Activated naive CD4-positive, alpha-beta T cell treated with anti-CD3 and anti-CD28 coated beads, Interleukin-2, amount 50 U/mL, for 72 hours (primary cell): ENCODE data around the gene SLC43A1. TPM values are rescaled to one million over a fixed set of nuclear protein-coding genes. Genes with fewer than 3 reads are reported as not detected.
A peak's percentile ranks its signal among the peaks of the same experiment; 100 is the strongest.

Experiments
- ATAC-seq, 2 donors: fragments of 150-1000 bp; cut with Tn5 transposase; 2 replicates each; pipeline ENCODE4 v1.10.0; 2021; ENCODE audit warnings: mild to moderate bottlenecking in 2 of 2, moderate library complexity in 2 of 2
- DNase-seq, 2 donors: peaks; one replicate each; pipeline ENCODE4 v3.0.0; 2021 to 2022; ENCODE audit warnings: low spot score in 2 of 2
- H3K27ac Mint-ChIP-seq, 2 donors: one replicate each; pipeline ENCODE4 v1.8.0; 2022; ENCODE audit warnings: mild to moderate bottlenecking in 2 of 2, mixed read lengths in 2 of 2
- H3K36me3 Mint-ChIP-seq, 2 donors: one replicate each; pipeline ENCODE4 v1.8.0; 2022; ENCODE audit warnings: mixed read lengths in 2 of 2
- H3K9me3 Mint-ChIP-seq, 2 donors: one replicate each; pipeline ENCODE4 v1.8.0; 2022; ENCODE audit warnings: mixed read lengths in 2 of 2
- total RNA-seq, 2 donors: library from RNA; stranded (reverse); gene quantifications; one replicate each; pipeline ENCODE4 v1.2.3, GENCODE V29; 2022

The SLC43A1 gene
- total RNA-seq, 2 donors from 2014 or later: 11.4 to 26.0 TPM

- Mint-ChIP-seq H3K27ac (no peak overlapping the region), H3K36me3 (no peaks in the 10 kb centered on the region)
- DNase-seq: no peak
These were observed 37.9 kb downstream of the SLC43A1 start for GRCh38 chr11:57477507-57478189.

GRCh38 chr11:57476757-57477506, 38.6 kb downstream of the SLC43A1 start:
- ATAC-seq (peak; percentile 30 to 69), DNase-seq (peak in 1 of 2 donors; percentile 36)
- Mint-ChIP-seq H3K36me3 (no peaks in the 10 kb centered on the region), H3K27ac (peak overlapping the region in 1 of 2 donors; percentile 27), H3K9me3 (no peaks in the 10 kb centered on the region)

More at GRCh38 chr11:57477507-57478189, 37.9 kb downstream of the SLC43A1 start:
- H3K9me3 Mint-ChIP-seq: no peaks in the 10 kb centered on the region
- no peak for ATAC-seq

GRCh38 chr11:57476047-57476756, 39.3 kb downstream of the SLC43A1 start:
- Mint-ChIP-seq H3K36me3 (no peaks in the 10 kb centered on the region), H3K9me3 (no peaks in the 10 kb centered on the region), H3K27ac (peak overlapping the region in 1 of 2 donors; percentile 65)
- DNase-seq: no peak
- peak; percentile 31 to 54 for ATAC-seq

GRCh38 chr11:57475671-57476046, 39.8 kb downstream of the SLC43A1 start:
- DNase-seq (no peak), ATAC-seq (peak in 1 of 2 donors; percentile 6)
- no peaks in the 10 kb centered on the region for H3K9me3 Mint-ChIP-seq
- peak overlapping the region in 1 of 2 donors; percentile 65 for H3K27ac Mint-ChIP-seq
- H3K36me3 Mint-ChIP-seq: no peaks in the 10 kb centered on the region

GRCh38 chr11:57475191-57475590, 40.3 kb downstream of the SLC43A1 start:
- Mint-ChIP-seq H3K27ac (no peak overlapping the region), H3K36me3 (no peaks in the 10 kb centered on the region), H3K9me3 (no peaks in the 10 kb centered on the region)
- DNase-seq: no peak
- no peak for ATAC-seq

GRCh38 chr11:57474803-57475115, 40.7 kb downstream of the SLC43A1 start:
- no peaks in the 10 kb centered on the region for H3K36me3 Mint-ChIP-seq
- H3K27ac Mint-ChIP-seq: no peak overlapping the region
- H3K9me3 Mint-ChIP-seq: no peaks in the 10 kb centered on the region
- ATAC-seq: no peak
- no peak for DNase-seq

- no peak for DNase-seq
- ATAC-seq: peak; percentile 54 to 56
- H3K27ac Mint-ChIP-seq: peak overlapping the region; percentile 61 to 77
- no peaks in the 10 kb centered on the region for H3K9me3 Mint-ChIP-seq
- H3K36me3 Mint-ChIP-seq: no peaks in the 10 kb centered on the region
These were observed 41.3 kb downstream of the SLC43A1 start for GRCh38 chr11:57474017-57474802.

GRCh38 chr11:57473285-57473841, 42.1 kb downstream of the SLC43A1 start:
- Mint-ChIP-seq H3K9me3 (no peaks in the 10 kb centered on the region), H3K36me3 (no peaks in the 10 kb centered on the region), H3K27ac (peak overlapping the region in 1 of 2 donors; percentile 61)
- ATAC-seq (no peak), DNase-seq (no peak)

- no peak overlapping the region for H3K27ac Mint-ChIP-seq
- ATAC-seq (no peak), DNase-seq (no peak)
- H3K36me3 Mint-ChIP-seq: no peaks in the 10 kb centered on the region
- no peaks in the 10 kb centered on the region for H3K9me3 Mint-ChIP-seq
These were observed 44.0 kb downstream of the SLC43A1 start for GRCh38 chr11:57471496-57471895.

- no peak for DNase-seq
- no peak overlapping the region for H3K27ac Mint-ChIP-seq
- no peaks in the 10 kb centered on the region for H3K9me3 Mint-ChIP-seq
- ATAC-seq: no peak
- no peaks in the 10 kb centered on the region for H3K36me3 Mint-ChIP-seq
These were observed 46.2 kb downstream of the SLC43A1 start for GRCh38 chr11:57469268-57469667.

- no peak for DNase-seq
- no peaks in the 10 kb centered on the region for H3K36me3 Mint-ChIP-seq
- peak overlapping the region; percentile 56 to 69 for H3K27ac Mint-ChIP-seq
- ATAC-seq: no peak
- no peaks in the 10 kb centered on the region for H3K9me3 Mint-ChIP-seq
These were observed 47.2 kb downstream of the SLC43A1 start for GRCh38 chr11:57468276-57468675.

GRCh38 chr11:57467508-57468157, 47.9 kb downstream of the SLC43A1 start:
- no peaks in the 10 kb centered on the region for H3K9me3 Mint-ChIP-seq
- DNase-seq (no peak), ATAC-seq (no peak)
- peak overlapping the region in 1 of 2 donors; percentile 56 for H3K27ac Mint-ChIP-seq
- H3K36me3 Mint-ChIP-seq: no peaks in the 10 kb centered on the region

- no peaks in the 10 kb centered on the region for H3K36me3 Mint-ChIP-seq
- DNase-seq (no peak), ATAC-seq (no peak)
- H3K27ac Mint-ChIP-seq: no peak overlapping the region
- no peaks in the 10 kb centered on the region for H3K9me3 Mint-ChIP-seq
These were observed 48.8 kb downstream of the SLC43A1 start for GRCh38 chr11:57466680-57467079.

- DNase-seq: no peak
- no peak for ATAC-seq
- H3K9me3 Mint-ChIP-seq: no peaks in the 10 kb centered on the region
- H3K36me3 Mint-ChIP-seq: no peaks in the 10 kb centered on the region
- no peak overlapping the region for H3K27ac Mint-ChIP-seq
These were observed 50.8 kb downstream of the SLC43A1 start for GRCh38 chr11:57464539-57465181.

GRCh38 chr11:57463671-57464538, 51.6 kb downstream of the SLC43A1 start:
- DNase-seq: no peak
- ATAC-seq: no peak
- no peaks in the 10 kb centered on the region for H3K9me3 Mint-ChIP-seq
- H3K27ac Mint-ChIP-seq: peak overlapping the region in 1 of 2 donors; percentile 88
- no peaks in the 10 kb centered on the region for H3K36me3 Mint-ChIP-seq
